Neural progenitor cell (in vitro differentiated cells): ENCODE measurements around the gene AP1G1. TPM values are rescaled to one million over a fixed set of nuclear protein-coding genes. Genes with fewer than 3 reads are reported as not detected.

Experiments
- DNase-seq: peaks from one replicate; pipeline ENCODE4 v3.0.0-alpha.2; 2016; ENCODE audit warnings: low spot score
- H2AFZ ChIP-seq: fragments of 200-600 bp; sonication (generic); replicated peaks from 2 replicates; pipeline ENCODE4 v1.6.1; 2016; ENCODE audit warnings: antibody characterized with exemption
- H3F3A ChIP-seq: fragments of 200-600 bp; sonication (generic); 2 replicates; pipeline ENCODE4 v1.6.1; 2016; ENCODE audit warnings: antibody characterized with exemption, low read depth
- H3K27ac ChIP-seq: fragments of 200-600 bp; sonication (generic); 2 replicates; pipeline ENCODE4 v1.5.1; 2016; ENCODE audit warnings: mild to moderate bottlenecking
- H3K27me3 ChIP-seq: fragments of 200-600 bp; sonication (generic); 2 replicates; pipeline ENCODE4 v1.6.1; 2016; ENCODE audit warnings: mild to moderate bottlenecking, moderate library complexity
- H3K36me3 ChIP-seq: fragments of 200-600 bp; sonication (generic); 2 replicates; pipeline ENCODE4 v1.5.1; 2016
- H3K4me1 ChIP-seq: fragments of 200-600 bp; sonication (generic); 2 replicates; pipeline ENCODE4 v1.6.1; 2016; ENCODE audit warnings: mixed run types
- H3K4me2 ChIP-seq: fragments of 200-600 bp; sonication (generic); 2 replicates; pipeline ENCODE4 v1.6.1; 2016
- H3K4me3 ChIP-seq: fragments of 200-600 bp; sonication (generic); 2 replicates; pipeline ENCODE4 v1.5.1; 2016
- H3K79me2 ChIP-seq: fragments of 200-600 bp; sonication (generic); 2 replicates; pipeline ENCODE4 v1.6.1; 2016; ENCODE audit warnings: low read depth
- H3K9ac ChIP-seq: fragments of 200-600 bp; sonication (generic); 2 replicates; pipeline ENCODE4 v1.6.1; 2016
- H3K9me3 ChIP-seq: fragments of 200-600 bp; sonication (generic); 2 replicates; pipeline ENCODE4 v1.5.1; 2016; ENCODE audit warnings: low read depth
- H4K20me1 ChIP-seq: fragments of 200-600 bp; sonication (generic); 2 replicates; pipeline ENCODE4 v1.6.1; 2016; ENCODE audit warnings: low read depth
- H3K27ac Mint-ChIP-seq: 3 replicates; pipeline ENCODE4 v1.8.0; 2021; ENCODE audit warnings: mixed read lengths
- H3K27me3 Mint-ChIP-seq: 2 replicates; pipeline ENCODE4 v1.8.0; 2022; ENCODE audit warnings: low read depth, mild to moderate bottlenecking, inconsistent platforms, moderate library complexity, mixed read lengths; ENCODE audit not compliant: insufficient read depth
- H3K36me3 Mint-ChIP-seq: 3 replicates; pipeline ENCODE4 v1.8.0; 2021; ENCODE audit warnings: mixed read lengths
- H3K4me1 Mint-ChIP-seq: 3 replicates; pipeline ENCODE4 v1.8.0; 2021; ENCODE audit warnings: mixed read lengths
- H3K4me3 Mint-ChIP-seq: 3 replicates; pipeline ENCODE4 v1.8.0; 2021; ENCODE audit warnings: mild to moderate bottlenecking, moderate library complexity, mixed read lengths
- H3K9me3 Mint-ChIP-seq: 3 replicates; pipeline ENCODE4 v1.8.0; 2020; ENCODE audit warnings: mixed read lengths
- CTCF ChIP-seq: fragments of 200-600 bp; sonication (generic); IDR thresholded peaks from 2 replicates; pipeline ENCODE4 v1.5.1; 2017; ENCODE audit warnings: antibody characterized with exemption, mild to moderate bottlenecking
- EZH2 ChIP-seq: fragments of 200-600 bp; sonication (generic); IDR thresholded peaks from 2 replicates; pipeline ENCODE4 v1.6.1; 2017; ENCODE audit warnings: antibody characterized with exemption, mild to moderate bottlenecking, moderate library complexity
- EZH2phosphoT487 ChIP-seq: fragments of 200-600 bp; sonication (generic); IDR thresholded peaks from 2 replicates; pipeline ENCODE4 v1.6.1; 2017; ENCODE audit warnings: antibody characterized with exemption
- total RNA-seq: library from RNA; depleted of rRNA; stranded (reverse); fragments of >200 nt; gene quantifications from 2 replicates; pipeline ENCODE4 v1.2.3, GENCODE V29; 2015; ENCODE audit warnings: low replicate concordance

Gene AP1G1
- total RNA-seq, 1 donor from 2014 or later = 72.6 TPM

GRCh38 chr16:71700831-71701230, 107.8 kb downstream of the AP1G1 start:
- TF ChIP-seq EZH2 = no peak
- no peak for TF ChIP-seq EZH2phosphoT487
- no peak for TF ChIP-seq CTCF
- no peaks in the 10 kb centered on the region for H3K36me3 ChIP-seq
- H3K4me3 ChIP-seq = no peak overlapping the region
- Mint-ChIP-seq H3K4me1 (peaks cover 6% of the 10 kb centered on the region), H3K27ac (no peak overlapping the region), H3K27me3 (peaks cover 2% of the 10 kb centered on the region), H3K36me3 (peaks cover 21% of the 10 kb centered on the region), H3K4me3 (no peak overlapping the region), H3K9me3 (no peaks in the 10 kb centered on the region)
- H3K9ac ChIP-seq = no peak overlapping the region
- no peaks in the 10 kb centered on the region for H4K20me1 ChIP-seq
- peaks cover 16% of the 10 kb centered on the region for H3K79me2 ChIP-seq
- DNase-seq = no peak
- H2AFZ ChIP-seq = no peak overlapping the region
- H3K27ac ChIP-seq = no peak overlapping the region
- H3K4me2 ChIP-seq = no peak overlapping the region
- no peaks in the 10 kb centered on the region for H3K9me3 ChIP-seq
- H3F3A ChIP-seq = peaks cover 1% of the 10 kb centered on the region
- H3K27me3 ChIP-seq = no peaks in the 10 kb centered on the region
- no peaks in the 10 kb centered on the region for H3K4me1 ChIP-seq

- H3K27ac ChIP-seq = no peak overlapping the region
- H3K4me2 ChIP-seq = no peak overlapping the region
- no peaks in the 10 kb centered on the region for H3K9me3 Mint-ChIP-seq
- H3K4me1 ChIP-seq = no peaks in the 10 kb centered on the region
- H3K27me3 ChIP-seq = no peaks in the 10 kb centered on the region
- TF ChIP-seq EZH2 (no peak), EZH2phosphoT487 (no peak), CTCF (no peak)
- no peak overlapping the region for H3K9ac ChIP-seq
- no peaks in the 10 kb centered on the region for H3K36me3 ChIP-seq
- H3K9me3 ChIP-seq = no peaks in the 10 kb centered on the region
- no peaks in the 10 kb centered on the region for H4K20me1 ChIP-seq
- no peak for DNase-seq
- H3K4me3 Mint-ChIP-seq = no peak overlapping the region
- no peak overlapping the region for H2AFZ ChIP-seq
- no peaks in the 10 kb centered on the region for H3K4me1 Mint-ChIP-seq
- H3K27ac Mint-ChIP-seq = no peak overlapping the region
- no peak overlapping the region for H3K4me3 ChIP-seq
- no peaks in the 10 kb centered on the region for H3K79me2 ChIP-seq
- no peaks in the 10 kb centered on the region for H3F3A ChIP-seq
- H3K27me3 Mint-ChIP-seq = peaks cover 2% of the 10 kb centered on the region
- H3K36me3 Mint-ChIP-seq = peaks cover 22% of the 10 kb centered on the region
These were observed 110.1 kb downstream of the AP1G1 start for GRCh38 chr16:71698491-71698890.

GRCh38 chr16:71693164-71693563, 115.5 kb downstream of the AP1G1 start:
- no peaks in the 10 kb centered on the region for H3K79me2 ChIP-seq
- H2AFZ ChIP-seq = no peak overlapping the region
- no peaks in the 10 kb centered on the region for H4K20me1 ChIP-seq
- Mint-ChIP-seq H3K36me3 (peaks cover 20% of the 10 kb centered on the region), H3K27ac (no peak overlapping the region), H3K27me3 (no peaks in the 10 kb centered on the region), H3K4me3 (no peak overlapping the region), H3K9me3 (no peaks in the 10 kb centered on the region), H3K4me1 (no peaks in the 10 kb centered on the region)
- no peaks in the 10 kb centered on the region for H3K9me3 ChIP-seq
- peaks cover 2% of the 10 kb centered on the region for H3K36me3 ChIP-seq
- H3K27ac ChIP-seq = no peak overlapping the region
- H3K4me2 ChIP-seq = no peak overlapping the region
- H3K27me3 ChIP-seq = no peaks in the 10 kb centered on the region
- TF ChIP-seq EZH2 (no peak), EZH2phosphoT487 (no peak), CTCF (no peak)
- H3K4me3 ChIP-seq = no peak overlapping the region
- H3K9ac ChIP-seq = no peak overlapping the region
- H3F3A ChIP-seq = no peaks in the 10 kb centered on the region
- no peak for DNase-seq
- no peaks in the 10 kb centered on the region for H3K4me1 ChIP-seq
